SK-N-SH (cell line): ENCODE data around the gene PUS10. TPM values are rescaled to one million over a fixed set of nuclear protein-coding genes. Genes with fewer than 3 reads are reported as not detected.

Experiments
- CTCF ChIA-PET: fragments of 300-600, 350-600 bp; formaldehyde crosslinking; extraction: SDS; loops from one replicate; lab custom pipeline; 2021; lab: Yijun Ruan, JAX
- POLR2A ChIA-PET: fragments of 350-600 bp; sonication (Branson Sonifier 250); formaldehyde crosslinking; extraction: SDS; loops from one replicate; lab custom pipeline; 2020; ENCODE audit warnings: antibody characterized with exemption, inconsistent platforms; lab: Yijun Ruan, JAX
- DNase-seq: peaks from one replicate; pipeline ENCODE4 v3.0.0; 2012
- H2AFZ ChIP-seq: fragments of 200-600 bp; sonication (generic); 2 replicates; pipeline ENCODE4 v1.8.1; 2016; ENCODE audit warnings: antibody characterized with exemption, mild to moderate bottlenecking, low read depth
- H3F3A ChIP-seq: fragments of 200-600 bp; sonication (generic); replicated peaks from 2 replicates; pipeline ENCODE3; 2016; ENCODE audit warnings: antibody characterized with exemption, mild to moderate bottlenecking; ENCODE audit not compliant: insufficient read depth
- H3K27ac ChIP-seq, 2 experiments: fragments of 200-500 bp in 1 of 2; fragments of 200-600 bp in 1 of 2; sonication (Bioruptor generic) in 1 of 2; sonication (generic), shearing (Covaris generic) in 1 of 2; 2 replicates each; pipeline versions ENCODE4 v1.5.1 to v1.6.1; 2014 to 2016; ENCODE audit warnings: low read depth in 2 of 2, inconsistent platforms in 1 of 2, low read length in 1 of 2, mild to moderate bottlenecking in 1 of 2, mixed read lengths in 1 of 2
- H3K27me3 ChIP-seq: fragments of 200-600 bp; sonication (generic), shearing (Covaris generic); 2 replicates; pipeline ENCODE4 v1.6.1; 2016; ENCODE audit warnings: mixed run types; ENCODE audit not compliant: insufficient read depth
- H3K36me3 ChIP-seq, 2 experiments: fragments of 200-500 bp in 1 of 2; fragments of 200-600 bp in 1 of 2; sonication (Bioruptor generic) in 1 of 2; sonication (generic) in 1 of 2; replicated peaks in 1 of 2; 2 replicates each; pipeline versions ENCODE3 to v1.5.1; 2014 to 2016; ENCODE audit warnings: low read length in 1 of 2, mild to moderate bottlenecking in 1 of 2; ENCODE audit not compliant: insufficient read depth in 2 of 2, control insufficient read depth in 1 of 2
- H3K4me1 ChIP-seq, 2 experiments: fragments of 200-500 bp in 1 of 2; fragments of 200-600 bp in 1 of 2; sonication (Bioruptor generic) in 1 of 2; sonication (generic), shearing (Covaris generic) in 1 of 2; 2 replicates each; pipeline versions ENCODE4 v1.5.1 to v1.6.1; 2014 to 2016; ENCODE audit warnings: low read depth in 1 of 2, low read length in 1 of 2, mixed run types in 1 of 2; ENCODE audit not compliant: insufficient read depth in 2 of 2, control insufficient read depth in 1 of 2
- H3K4me2 ChIP-seq: fragments of 200-600 bp; sonication (generic), shearing (Covaris generic); 2 replicates; pipeline ENCODE4 v1.6.1; 2017; ENCODE audit warnings: mixed run types
- H3K4me3 ChIP-seq, 2 experiments: fragments of 200-500 bp in 1 of 2; fragments of 200-600 bp in 1 of 2; sonication (Bioruptor generic) in 1 of 2; sonication (generic), shearing (Covaris generic) in 1 of 2; 2 replicates each; pipeline versions ENCODE4 v1.5.1 to v1.8.1; 2014 to 2016; ENCODE audit warnings: low read depth in 2 of 2, inconsistent platforms in 1 of 2, low read length in 1 of 2, mild to moderate bottlenecking in 1 of 2, mixed read lengths in 1 of 2, moderate library complexity in 1 of 2
- H3K79me2 ChIP-seq: fragments of 200-600 bp; sonication (generic); 2 replicates; pipeline ENCODE4 v1.8.1; 2017; ENCODE audit warnings: mild to moderate bottlenecking; ENCODE audit not compliant: insufficient read depth
- H3K9ac ChIP-seq: fragments of 200-600 bp; sonication (generic); 2 replicates; pipeline ENCODE4 v1.6.1; 2017; ENCODE audit warnings: mixed run types
- H3K9me2 ChIP-seq: fragments of 200-600 bp; sonication (generic); 2 replicates; pipeline ENCODE4 v1.6.1; 2017; ENCODE audit warnings: mixed run types
- H3K9me3 ChIP-seq: fragments of 200-600 bp; sonication (generic); 2 replicates; pipeline ENCODE4 v1.6.1; 2017; ENCODE audit warnings: mixed run types, mild to moderate bottlenecking, moderate library complexity
- H4K20me1 ChIP-seq: fragments of 200-600 bp; sonication (generic); 2 replicates; pipeline ENCODE4 v1.6.1; 2017; ENCODE audit warnings: mild to moderate bottlenecking, mixed run types; ENCODE audit not compliant: insufficient read depth
- EP300 ChIP-seq, 2 experiments: IDR thresholded peaks; 2 replicates each; pipeline versions ENCODE4 v1.4.0 to v1.6.1; 2012; ENCODE audit warnings: borderline replicate concordance in 1 of 2, low read depth in 1 of 2, low read length in 1 of 2
- EZH2phosphoT487 ChIP-seq: fragments of 200-600 bp; sonication (generic); IDR thresholded peaks from 2 replicates; pipeline ENCODE4 v1.6.1; 2017; ENCODE audit warnings: low read depth, mixed run types, mild to moderate bottlenecking, antibody characterized with exemption, moderate library complexity, borderline replicate concordance
- FOSL2 ChIP-seq: IDR thresholded peaks from 2 replicates; pipeline ENCODE4 v1.4.0; 2012; ENCODE audit warnings: low read depth, mild to moderate bottlenecking, moderate library complexity, borderline replicate concordance
- FOXJ3 ChIP-seq: sonication (generic); formaldehyde crosslinking; IDR thresholded peaks from 2 replicates; pipeline ENCODE4 v1.5.1; 2020; ENCODE audit warnings: mild to moderate bottlenecking, missing genetic modification reagents
- GABPA ChIP-seq: IDR thresholded peaks from 2 replicates; pipeline ENCODE4 v1.4.0; 2012; ENCODE audit warnings: low read depth, mild to moderate bottlenecking
- GATA2 ChIP-seq: sonication (generic); formaldehyde crosslinking; IDR thresholded peaks from 2 replicates; pipeline ENCODE4 v1.5.0; 2020; ENCODE audit warnings: mild to moderate bottlenecking, missing genetic modification reagents
- MAX ChIP-seq: IDR thresholded peaks from 2 replicates; pipeline ENCODE4 v1.4.0; 2012; ENCODE audit warnings: low read depth
- MXI1 ChIP-seq: IDR thresholded peaks from 2 replicates; pipeline ENCODE4 v1.6.1; 2012; ENCODE audit warnings: mild to moderate bottlenecking, low read depth, low read length, improper control_type of control experiment
- NFIC ChIP-seq: IDR thresholded peaks from 2 replicates; pipeline ENCODE4 v1.4.0; 2012; ENCODE audit warnings: borderline replicate concordance
- NRF1 ChIP-seq: IDR thresholded peaks from 2 replicates; pipeline ENCODE4 v1.6.1; 2012; ENCODE audit warnings: low read depth, mild to moderate bottlenecking, low read length
- RAD21 ChIP-seq: IDR thresholded peaks from 2 replicates; pipeline ENCODE4 v1.6.1; 2012; ENCODE audit warnings: mild to moderate bottlenecking, low read length
- RFX5 ChIP-seq: IDR thresholded peaks from 2 replicates; pipeline ENCODE4 v1.6.1; 2012; ENCODE audit warnings: mild to moderate bottlenecking, improper control_type of control experiment, low read length
- RXRA ChIP-seq: IDR thresholded peaks from 2 replicates; pipeline ENCODE4 v1.4.0; 2012; ENCODE audit warnings: low read depth, mild to moderate bottlenecking, borderline replicate concordance
- SIN3A ChIP-seq: IDR thresholded peaks from 2 replicates; pipeline ENCODE4 v1.6.1; 2012; ENCODE audit warnings: low read depth, mild to moderate bottlenecking, low read length, moderate library complexity, borderline replicate concordance
- TAF1 ChIP-seq: IDR thresholded peaks from 2 replicates; pipeline ENCODE4 v1.6.1; 2012; ENCODE audit warnings: low read depth, mild to moderate bottlenecking, low read length, moderate library complexity, borderline replicate concordance
- TCF12 ChIP-seq: IDR thresholded peaks from 2 replicates; pipeline ENCODE4 v1.4.0; 2012
- TEAD4 ChIP-seq: IDR thresholded peaks from 2 replicates; pipeline ENCODE4 v1.4.0; 2012; ENCODE audit warnings: mild to moderate bottlenecking, borderline replicate concordance; ENCODE audit not compliant: insufficient read depth
- USF2 ChIP-seq: fragments of 150-350 bp; IDR thresholded peaks from 2 replicates; pipeline ENCODE4 v1.6.1; 2017; ENCODE audit warnings: antibody characterized with exemption, low read length, low read depth, borderline replicate concordance
- YY1 ChIP-seq: IDR thresholded peaks from 2 replicates; pipeline ENCODE4 v1.4.0; 2012; ENCODE audit warnings: low read depth, mild to moderate bottlenecking
- ZBTB33 ChIP-seq: IDR thresholded peaks from 2 replicates; pipeline ENCODE4 v1.4.0; 2012; ENCODE audit warnings: low read depth, borderline replicate concordance
- WGBS: methylation state at CpG from one replicate; pipeline ENCODE4 v1.1.6; 2017; ENCODE audit warnings: low lambda C conversion rate; 5-methylcytosine and 5-hydroxymethylcytosine counted together
- polyA plus RNA-seq, 3 experiments: library from polyadenylated mRNA; depleted of rRNA; stranded (reverse); fragments of >200 nt; gene quantifications; 2 replicates each; pipeline ENCODE4 v1.2.3, GENCODE V29; 2012

PUS10 gene
- polyA plus RNA-seq, 1 of the 3 experiments (the other 2 are of a cell fraction): 2.8 TPM

GRCh38 chr2:60976256-60976850 is 41.7 kb downstream of the PUS10 start (continued):
- TF ChIP-seq ZBTB33 (no peak), FOXJ3 (CRISPR knock-in tag) (no peak), MXI1 (no peak), SIN3A (no peak), GABPA (no peak), GATA2 (CRISPR knock-in tag) (no peak), RXRA (no peak), EZH2phosphoT487 (no peak)
- TF ChIP-seq, all 33 proteins: peak for 0

- no peaks in the 10 kb centered on the region for H3K36me3 ChIP-seq
- no peak overlapping the region for H2AFZ ChIP-seq
- DNase-seq: no peak
- no peak overlapping the region for H3K27ac ChIP-seq
- no peak overlapping the region for H3K4me3 ChIP-seq
- H3K9me2 ChIP-seq: no peaks in the 10 kb centered on the region
- TF ChIP-seq NFIC (no peak), RAD21 (no peak), TEAD4 (no peak), USF2 (no peak), TCF12 (no peak), RFX5 (no peak), FOSL2 (no peak), EP300 (IDR thresholded peaks at IDR 0.05; ENCODE audit: borderline replicate concordance in 1 of 2, low read depth in 1 of 2, low read length in 1 of 2) (no peak), TAF1 (no peak), EZH2phosphoT487 (no peak), NRF1 (no peak), YY1 (no peak), RXRA (no peak), MAX (no peak)
- H3K4me1 ChIP-seq: no peaks in the 10 kb centered on the region; a peak in 1 of 4 replicates
- WGBS: 91% methylated on average over 9 of the region's 16 CpGs
- H3K79me2 ChIP-seq: no peaks in the 10 kb centered on the region
- ChIA-PET CTCF (interaction anchor here (1.2 to 2.1 kb wide), 2 partner anchors 23 to 24 kb away, joined by 3 to 7 read pairs; no protein-coding TSS in a partner anchor), POLR2A (interaction anchor here (0.6 kb wide), 1 partner anchor 13 kb away, joined by 7 read pairs; no protein-coding TSS in a partner anchor)
- H4K20me1 ChIP-seq: no peaks in the 10 kb centered on the region
- H3K9ac ChIP-seq: no peak overlapping the region
- no peaks in the 10 kb centered on the region for H3K9me3 ChIP-seq
- H3F3A ChIP-seq: no peaks in the 10 kb centered on the region
- H3K4me2 ChIP-seq: no peak overlapping the region
- no peaks in the 10 kb centered on the region for H3K27me3 ChIP-seq
Measured at GRCh38 chr2:60974652-60975051, 43.4 kb downstream of the PUS10 start.
